HTERT RPE-1 (cell line): Measurements from ENCODE around the gene CD63.
"Not testable (repeated sequence)": the region's sequence is repeated elsewhere in the genome, so short reads cannot be mapped to it uniquely, and the experiment has no call there.

Experiments
- in situ Hi-C: fragments of 300-500 bp; cut with MboI; formaldehyde crosslinking; loops from 4 replicates; pipeline ENCODE4 v1.14.3; 2020; ENCODE audit warnings: low sequenced_read_pairs

The CD63 gene, protein sequence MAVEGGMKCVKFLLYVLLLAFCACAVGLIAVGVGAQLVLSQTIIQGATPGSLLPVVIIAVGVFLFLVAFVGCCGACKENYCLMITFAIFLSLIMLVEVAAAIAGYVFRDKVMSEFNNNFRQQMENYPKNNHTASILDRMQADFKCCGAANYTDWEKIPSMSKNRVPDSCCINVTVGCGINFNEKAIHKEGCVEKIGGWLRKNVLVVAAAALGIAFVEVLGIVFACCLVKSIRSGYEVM

DNA sequence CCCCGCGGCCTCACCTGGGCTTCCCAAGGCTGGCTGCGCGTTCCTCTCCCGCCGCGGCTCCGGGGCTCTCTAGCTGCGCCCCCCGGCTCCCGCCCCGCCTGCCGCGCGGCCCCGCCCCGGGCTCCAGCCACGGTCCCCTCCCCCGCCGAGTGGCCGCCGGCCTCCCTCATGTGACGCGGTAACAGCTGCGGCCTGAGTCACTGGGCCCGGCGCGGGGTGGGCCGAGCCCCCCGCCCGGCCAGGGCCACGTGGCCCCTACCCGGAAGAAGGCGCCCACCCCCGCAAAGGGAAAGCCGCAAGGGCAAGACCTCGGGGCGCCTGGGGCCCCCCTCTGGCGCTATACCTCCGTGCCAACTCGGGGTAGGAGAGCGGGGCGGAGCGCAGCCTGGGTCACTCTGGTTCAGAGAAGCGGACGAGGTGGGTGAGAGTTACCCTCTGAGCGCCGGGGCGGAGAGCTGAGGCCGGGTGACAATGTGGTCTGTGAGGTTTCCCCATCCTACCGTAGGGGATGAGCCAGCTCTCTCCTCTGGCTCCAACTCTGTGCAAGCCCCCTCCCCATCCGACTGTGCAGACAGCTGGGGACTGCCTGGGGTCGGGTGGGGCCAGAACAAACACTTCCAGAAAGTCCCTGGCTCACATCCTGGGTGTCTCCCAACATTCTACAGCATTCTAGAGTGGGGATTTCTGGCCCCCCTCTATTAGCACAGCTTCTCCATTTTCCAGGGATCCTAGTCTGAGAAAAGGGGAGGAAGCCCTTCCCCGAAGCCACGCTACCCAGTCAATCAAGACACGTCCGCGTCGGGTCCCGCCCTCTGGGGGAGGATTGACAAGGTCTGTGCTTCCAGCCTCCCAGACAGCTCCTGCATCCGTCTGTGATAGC is at the start of gene CD63:
CD63 (minus strand) TSS at position 71 of the 880 bp plus-strand sequence. CDS start 668 bp downstream, outside the sequence.
- in situ Hi-C loops, result no loop called here

DNA sequence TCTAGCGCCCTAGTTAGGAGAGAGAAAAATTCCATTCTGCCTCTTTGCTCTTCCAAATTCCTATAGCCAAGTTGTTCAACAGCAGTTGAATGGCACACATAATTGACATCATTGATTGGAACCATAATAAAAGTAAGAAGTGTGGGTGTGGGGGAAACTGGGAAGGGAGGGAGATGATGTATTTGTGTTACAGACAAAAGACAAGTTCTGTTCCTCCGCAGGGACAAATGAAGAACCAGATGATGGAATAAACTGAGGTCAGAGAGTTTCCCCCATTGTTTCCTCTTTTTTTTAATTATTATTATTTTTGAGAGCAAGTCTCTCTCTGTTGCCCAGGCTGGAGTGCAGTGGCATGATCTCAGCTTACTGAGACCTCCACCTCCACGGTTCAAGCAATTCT is 49.0 kb upstream of the CD63 start:
- in situ Hi-C loops, result no loop called here

DNA sequence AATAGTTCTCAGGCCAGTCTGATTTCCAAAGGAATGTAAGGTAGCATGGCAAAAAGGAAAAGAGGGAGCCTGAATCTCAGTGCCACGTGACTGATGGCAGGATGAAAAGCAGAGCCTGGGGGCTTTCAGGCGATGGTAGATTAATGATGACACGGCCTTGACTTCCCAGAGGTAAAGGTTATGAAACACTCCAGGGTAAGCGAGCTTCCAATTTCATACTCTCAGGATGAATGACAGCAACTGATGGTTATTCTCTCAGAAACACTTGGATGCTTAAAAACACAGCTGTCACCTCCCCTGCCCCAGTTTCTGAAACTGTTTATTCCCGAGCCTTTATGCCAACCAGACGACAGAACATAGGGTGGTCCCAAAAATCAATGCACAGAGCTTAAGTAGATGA is 42.9 kb upstream of the CD63 start:
- in situ Hi-C loops, result no loop called here

DNA sequence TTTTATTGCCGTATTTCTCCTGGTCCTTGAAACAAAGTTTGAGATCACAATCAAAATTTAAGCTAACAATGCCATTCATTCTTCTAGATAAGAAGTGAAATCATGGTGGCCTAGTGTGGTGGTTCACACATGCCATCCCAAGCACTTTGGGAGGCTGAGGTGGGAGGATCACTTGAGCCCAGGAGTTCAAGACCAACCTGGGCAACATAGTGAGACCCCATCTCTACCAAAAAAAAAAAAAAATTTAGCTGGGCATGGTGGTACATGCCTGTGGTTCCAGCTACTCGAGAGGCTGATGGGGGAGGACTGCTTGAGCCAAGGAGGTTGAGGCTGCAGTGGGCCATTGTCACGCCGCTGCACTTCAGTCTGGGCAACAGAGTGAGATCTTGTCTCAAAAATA is 38.3 kb upstream of the CD63 start:
- in situ Hi-C loops, result no loop called here

DNA sequence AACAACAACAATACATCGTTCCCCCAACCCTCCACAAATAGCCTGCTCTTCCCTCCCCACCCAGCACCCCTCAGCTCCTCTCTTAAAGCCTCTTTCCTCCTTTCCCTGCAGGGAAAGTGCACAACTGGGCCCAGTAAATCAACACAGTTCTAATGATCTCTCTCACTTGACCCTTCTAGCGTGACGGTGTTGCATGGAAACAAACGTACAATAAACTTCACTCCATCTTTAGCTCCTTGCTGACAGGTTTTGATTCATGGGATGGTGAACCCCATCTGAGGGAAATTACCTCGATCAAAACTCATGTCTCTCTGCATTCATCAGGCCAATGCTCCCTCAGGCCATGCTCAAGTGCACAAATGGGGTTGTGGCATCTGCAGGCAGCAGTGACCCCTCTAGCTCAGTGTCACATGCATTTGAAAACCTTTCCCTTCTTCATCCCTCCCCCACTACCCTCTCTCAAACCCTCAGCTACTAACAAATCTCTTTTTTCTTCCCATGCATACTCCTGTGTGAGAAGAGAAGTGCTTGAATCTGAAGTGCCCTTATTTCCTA is 37.0 kb upstream of the CD63 start:
- in situ Hi-C loops, result no loop called here

DNA sequence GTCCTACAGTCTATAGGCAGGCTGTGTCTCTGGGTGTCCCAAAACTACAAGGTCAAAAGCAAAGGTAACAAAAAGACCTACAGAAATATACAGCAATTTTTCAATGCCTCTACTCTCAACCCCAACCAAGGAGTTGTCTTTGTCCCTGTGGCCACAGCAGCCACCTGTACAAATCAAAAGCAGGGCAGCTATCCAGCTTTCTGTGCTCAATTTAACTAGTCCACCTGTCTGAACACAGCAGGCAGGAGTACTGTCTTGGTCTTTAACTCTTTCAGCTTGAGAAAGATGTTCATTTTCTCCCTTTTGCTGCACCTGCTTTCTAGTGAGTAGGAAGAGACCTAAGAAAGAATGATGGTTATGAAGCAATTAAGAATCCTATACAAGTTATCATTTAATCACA is 33.8 kb upstream of the CD63 start:
- in situ Hi-C loops, result no loop called here

DNA sequence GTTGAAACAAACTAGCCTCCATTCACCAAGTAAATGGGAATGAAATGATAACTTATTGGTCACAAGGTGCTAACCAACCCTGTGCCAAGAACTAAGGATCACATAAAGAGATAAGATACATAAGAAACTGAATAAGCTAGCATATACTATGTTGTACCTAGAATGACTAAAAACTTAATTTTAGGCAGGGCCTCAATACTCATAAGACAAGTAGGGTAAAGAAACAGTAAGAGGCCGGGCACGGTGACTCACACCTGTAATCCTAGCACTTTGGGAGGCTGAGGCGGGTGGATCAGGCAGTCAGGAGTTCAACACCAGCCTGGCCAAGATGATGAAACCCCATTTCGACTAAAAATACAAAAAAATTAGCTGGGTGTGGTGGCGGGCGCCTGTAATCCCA is 31.9 kb upstream of the CD63 start:
- in situ Hi-C loops, result no loop called here

DNA sequence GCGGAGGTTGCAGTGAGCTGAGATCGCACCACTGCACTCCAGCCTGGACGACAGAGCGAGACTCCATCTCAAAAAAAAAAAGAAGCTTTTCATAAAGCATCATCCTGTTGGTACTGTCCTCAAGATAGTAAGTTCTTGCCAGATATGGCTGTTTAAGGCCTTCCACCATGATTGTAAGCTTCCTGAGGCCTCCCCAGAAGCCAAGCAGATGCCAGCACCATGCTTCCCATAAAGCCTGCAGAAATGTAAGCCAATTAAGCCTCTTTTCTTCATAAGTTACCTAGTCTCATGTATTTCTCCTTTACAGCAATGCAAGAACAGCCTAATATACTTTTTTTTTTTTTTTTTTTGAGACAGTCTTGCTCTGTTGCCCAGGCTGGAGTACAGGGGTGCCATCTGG is 29.8 kb upstream of the CD63 start:
- in situ Hi-C loops, result not testable (repeated sequence)

DNA sequence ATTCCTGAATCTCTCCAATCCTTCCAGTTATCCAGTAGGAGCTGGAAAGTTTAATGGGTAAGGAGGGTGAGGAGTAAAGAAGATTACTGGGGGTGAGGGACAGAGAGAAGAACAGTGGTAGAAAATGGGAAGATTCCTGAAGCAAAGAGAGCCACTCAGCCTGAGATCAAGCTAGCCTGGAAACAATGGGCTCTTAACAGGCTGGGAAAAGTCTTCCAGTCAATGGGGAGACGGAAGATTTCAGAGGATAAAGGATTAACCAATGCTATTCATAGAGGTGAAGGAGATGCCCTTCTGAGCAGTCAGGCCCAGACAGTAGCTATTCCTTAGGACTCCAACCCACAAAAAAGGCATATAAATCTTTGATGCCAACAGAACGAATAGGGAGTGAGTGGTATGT is 28.9 kb upstream of the CD63 start:
- in situ Hi-C loops, result no loop called here

DNA sequence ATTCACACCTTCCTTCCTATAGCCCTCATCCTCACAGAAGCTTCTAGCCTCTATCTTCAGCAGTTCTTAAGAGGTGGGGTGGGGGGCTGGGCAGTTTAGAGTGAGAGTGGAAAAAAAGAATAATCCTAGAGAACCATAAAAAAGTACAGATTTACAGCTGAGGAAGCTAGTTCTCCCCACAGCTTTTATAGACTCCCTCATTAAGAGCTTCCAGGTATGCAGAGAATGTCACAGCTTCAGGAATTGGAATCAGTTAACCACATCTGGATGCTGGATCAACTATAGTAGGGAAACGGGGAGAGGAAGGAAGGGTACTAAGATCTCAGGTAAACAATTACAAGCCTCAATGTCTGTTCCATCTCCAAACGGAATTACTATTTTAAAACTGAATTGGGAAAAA is 26.4 kb upstream of the CD63 start:
- in situ Hi-C loops, result no loop called here

DNA sequence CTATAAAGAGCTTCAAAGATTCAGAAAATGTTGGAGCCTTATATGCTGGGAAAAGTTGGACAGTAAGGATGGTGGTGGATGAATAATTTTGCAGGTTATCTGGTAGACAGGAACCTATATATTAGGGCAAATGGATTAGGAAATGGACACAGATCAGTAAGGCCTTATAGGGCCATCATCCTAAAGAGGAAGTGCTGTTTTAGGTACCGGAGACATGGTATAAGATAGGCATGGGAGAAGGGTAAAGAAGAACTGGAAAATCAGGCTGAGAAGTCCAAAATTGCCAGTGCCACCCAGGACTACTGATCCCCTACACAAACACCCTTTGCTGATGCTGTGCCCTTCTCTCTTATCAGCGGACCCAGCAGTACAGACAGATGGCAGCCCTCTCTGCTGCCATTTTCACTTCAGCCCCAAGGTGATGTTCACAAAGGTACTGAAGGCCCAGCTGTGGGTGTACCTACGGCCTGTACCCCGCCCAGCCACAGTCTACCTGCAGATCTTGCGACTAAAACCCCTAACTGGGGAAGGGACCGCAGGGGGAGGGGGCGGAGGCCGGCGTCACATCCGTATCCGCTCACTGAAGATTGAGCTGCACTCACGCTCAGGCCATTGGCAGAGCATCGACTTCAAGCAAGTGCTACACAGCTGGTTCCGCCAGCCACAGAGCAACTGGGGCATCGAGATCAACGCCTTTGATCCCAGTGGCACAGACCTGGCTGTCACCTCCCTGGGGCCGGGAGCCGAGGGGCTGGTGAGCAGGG is 19.6 kb upstream of the CD63 start:
- in situ Hi-C loops, result no loop called here

DNA sequence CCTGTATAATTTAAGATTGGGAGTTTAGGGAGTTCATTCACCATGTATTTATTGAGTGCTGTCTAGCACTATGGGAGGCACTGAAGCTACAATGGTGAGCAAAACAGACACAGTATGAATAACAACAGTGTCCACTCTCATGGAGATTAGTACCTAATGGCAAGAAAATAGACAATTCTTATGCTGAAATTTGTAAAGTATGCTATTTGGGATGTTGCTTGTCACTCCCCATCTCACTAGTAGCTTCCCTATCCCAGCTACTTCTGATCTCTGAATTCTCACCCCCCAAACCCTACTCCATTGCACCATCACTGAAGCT is 18.1 kb upstream of the CD63 start:
- in situ Hi-C loops, result no loop called here

DNA sequence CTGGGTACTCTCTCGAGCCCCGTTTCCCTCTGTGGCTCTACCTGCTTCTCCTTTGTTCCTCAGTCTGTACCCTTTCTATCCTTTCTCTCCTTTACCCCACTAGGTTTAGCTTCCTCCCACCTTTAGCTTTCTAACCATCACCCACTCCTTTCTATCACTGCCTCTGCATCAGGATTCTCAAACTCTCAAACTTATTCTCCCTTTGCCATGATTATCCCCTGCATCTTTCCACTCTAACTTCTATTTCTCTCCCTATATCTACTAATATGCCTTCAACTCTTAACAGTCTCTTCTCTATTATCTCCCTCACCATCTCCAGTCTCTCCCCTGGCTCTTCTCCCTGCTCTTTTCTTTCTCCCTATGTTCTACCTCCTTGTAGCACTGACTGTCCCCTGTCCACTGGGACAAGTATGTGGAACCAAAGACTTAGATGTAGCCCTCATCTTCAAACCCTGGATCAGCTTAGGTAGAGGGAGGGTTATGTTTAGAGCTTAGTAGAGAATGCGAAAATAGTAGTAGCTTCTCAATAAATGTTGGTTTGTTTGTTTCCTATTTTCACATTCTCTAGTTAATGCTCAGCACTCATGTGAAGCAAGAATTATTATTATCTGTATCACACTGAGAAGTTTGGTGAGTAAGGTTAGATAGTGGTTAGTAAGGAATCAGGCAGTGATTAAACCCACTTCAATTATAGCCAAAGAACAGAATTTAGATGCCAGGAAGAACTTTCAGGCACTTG is 17.5 kb upstream of the CD63 start:
- in situ Hi-C loops, result no loop called here

DNA sequence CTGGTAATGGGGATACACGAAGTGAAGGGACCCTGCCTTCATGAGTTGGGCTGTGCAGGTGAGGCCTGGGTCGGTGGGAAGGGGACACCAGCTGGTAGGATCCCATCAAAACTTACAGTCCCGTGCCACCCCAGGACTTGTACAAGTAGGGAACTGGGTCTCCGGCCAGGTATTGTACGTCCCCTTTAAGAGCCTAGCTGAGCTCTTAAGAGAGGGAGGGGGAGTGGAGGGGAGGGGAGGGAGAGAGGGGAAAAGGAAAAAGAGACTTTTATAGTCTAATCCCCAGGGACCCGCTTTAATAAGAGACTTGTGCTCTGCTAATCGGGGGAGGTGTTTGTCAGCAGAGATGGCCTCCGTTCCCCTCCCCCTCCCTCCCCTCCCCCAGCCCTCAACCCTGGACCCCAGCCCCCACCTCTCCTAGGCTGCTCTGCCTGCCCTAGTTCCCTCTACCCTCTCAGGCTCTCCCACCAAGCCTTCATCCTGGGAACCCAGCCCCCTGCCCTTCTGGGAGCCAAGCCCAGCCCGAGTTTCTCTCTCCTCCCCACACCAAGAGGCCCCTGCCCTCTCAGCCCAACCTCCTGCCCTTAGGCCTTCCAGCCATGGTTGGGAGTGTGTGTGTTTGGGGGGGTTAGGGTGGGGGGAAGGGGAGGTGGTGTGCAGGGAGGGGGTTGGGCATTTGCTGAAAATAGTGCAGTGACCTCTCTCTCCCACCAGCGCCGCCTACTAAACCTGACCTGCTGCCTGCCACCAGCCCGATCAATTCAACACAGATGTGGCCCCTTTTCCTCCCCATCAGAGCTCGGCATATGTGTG is 16.8 kb upstream of the CD63 start:
- in situ Hi-C loops, result no loop called here

DNA sequence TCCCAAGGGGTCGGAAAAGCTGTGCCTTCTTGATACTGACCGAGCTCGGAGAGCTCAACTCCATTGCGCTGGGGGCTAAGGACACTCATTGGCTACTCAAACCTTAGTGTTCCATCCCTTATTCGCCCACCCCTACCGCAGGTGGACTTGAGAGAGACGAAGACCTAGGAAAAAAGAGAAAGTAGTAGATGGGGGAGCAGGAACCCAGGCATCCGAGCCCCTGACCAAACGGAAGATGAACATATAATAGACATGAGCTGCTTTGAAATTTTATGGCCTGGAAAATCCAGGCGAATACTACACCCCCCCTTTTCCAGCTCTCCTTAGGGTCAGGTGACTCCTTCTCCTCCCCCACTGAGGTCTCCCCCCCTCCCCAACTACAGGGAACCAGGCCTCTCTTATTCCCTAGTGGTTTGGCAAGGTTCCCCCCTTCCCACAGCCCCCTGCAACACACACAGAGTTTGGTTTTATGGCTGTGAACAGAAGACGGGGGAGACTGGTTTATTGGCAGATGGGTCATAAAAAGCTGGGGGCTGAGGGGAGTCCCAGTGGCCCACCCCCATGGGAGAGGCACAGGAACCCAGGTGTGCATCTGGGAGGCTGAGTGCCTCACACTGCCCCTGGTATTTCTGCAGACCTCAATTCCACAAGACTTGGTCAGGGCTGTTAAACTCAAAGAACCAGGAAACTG is 15.7 kb upstream of the CD63 start:
- in situ Hi-C loops, result no loop called here

DNA sequence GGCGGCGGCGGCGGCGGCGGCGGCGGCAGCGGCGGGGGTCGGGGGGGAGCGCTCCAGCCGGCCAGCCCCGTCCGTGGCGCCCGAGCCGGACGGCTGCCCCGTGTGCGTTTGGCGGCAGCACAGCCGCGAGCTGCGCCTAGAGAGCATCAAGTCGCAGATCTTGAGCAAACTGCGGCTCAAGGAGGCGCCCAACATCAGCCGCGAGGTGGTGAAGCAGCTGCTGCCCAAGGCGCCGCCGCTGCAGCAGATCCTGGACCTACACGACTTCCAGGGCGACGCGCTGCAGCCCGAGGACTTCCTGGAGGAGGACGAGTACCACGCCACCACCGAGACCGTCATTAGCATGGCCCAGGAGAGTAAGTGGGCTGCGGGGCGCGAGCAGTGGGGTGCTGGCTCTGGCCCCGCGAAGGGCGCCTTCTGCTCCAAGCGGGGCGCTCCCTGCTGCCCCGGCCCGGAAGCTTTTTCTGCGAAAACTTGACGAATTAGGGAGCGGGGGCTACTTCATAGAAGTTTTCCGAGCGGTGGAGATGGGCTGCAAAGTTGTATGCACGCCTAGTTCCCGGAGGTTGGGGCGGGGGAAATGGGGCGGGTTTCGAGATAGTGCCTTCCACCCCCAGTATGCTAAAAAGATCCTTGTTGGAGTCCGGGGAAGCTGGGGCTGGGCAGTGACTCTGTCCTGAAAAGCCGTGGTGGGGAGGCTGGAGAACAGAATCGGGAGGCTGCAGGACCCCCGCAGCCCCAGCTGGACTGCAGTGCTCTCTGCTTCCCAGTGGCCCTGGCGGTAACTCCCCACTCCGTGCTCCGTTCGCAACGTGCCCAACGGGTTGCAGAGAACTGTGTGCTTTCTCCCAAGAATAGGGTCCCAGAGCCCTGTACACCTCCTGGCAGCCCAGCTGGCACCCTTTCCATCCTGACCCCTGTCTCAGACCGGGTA is 14.9 kb upstream of the CD63 start:
- in situ Hi-C loops, result no loop called here

DNA sequence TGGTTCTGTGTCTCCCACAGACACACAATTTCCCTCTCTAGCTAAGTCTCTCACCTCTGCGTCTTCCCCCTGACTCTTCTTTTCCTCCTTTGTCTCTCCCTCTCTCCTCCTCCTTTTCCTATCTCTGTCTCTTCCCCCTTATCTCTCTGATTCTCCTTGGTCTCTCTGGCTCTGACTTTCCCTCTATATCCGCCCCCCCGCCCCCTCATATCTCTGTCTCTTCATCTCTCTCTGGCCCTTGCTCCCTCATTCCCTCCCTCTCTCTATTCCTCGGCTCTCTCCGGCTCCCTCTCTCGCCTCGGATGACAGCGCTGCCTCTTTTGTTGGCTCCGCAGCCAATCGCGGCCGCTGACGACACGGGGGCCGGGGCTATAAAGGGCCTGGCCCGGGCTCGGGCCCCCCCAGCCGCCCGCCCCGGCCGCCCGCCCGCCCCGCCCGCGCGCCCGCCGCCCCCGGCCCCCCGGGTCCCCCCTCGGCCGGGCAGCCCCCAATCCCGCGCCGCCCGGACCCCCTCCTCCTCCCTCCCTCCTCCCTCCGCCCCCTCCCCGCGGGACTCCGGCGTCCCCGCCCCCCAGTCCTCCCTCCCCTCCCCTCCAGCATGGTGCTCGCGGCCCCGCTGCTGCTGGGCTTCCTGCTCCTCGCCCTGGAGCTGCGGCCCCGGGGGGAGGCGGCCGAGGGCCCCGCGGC is 14.1 kb upstream of the CD63 start, which contains the start of gene GDF11:
GDF11 (plus strand) TSS at position 404 of the 687 bp plus-strand sequence; CDS start at position 599, 195 bp downstream.
- in situ Hi-C loops, result no loop called here
